GM19025 (cell line): ENCODE data around the gene NBEA.
"Not testable (repeated sequence)": the region's sequence is repeated elsewhere in the genome, so short reads cannot be mapped to it uniquely, and the experiment has no call there.

Experiments
- ATAC-seq: cut with Tn5 transposase; IDR thresholded peaks from one replicate; pipeline ENCODE4 v1.9.1; 2021; ENCODE audit warnings: mild to moderate bottlenecking, low read depth, moderate library complexity; ENCODE audit not compliant: unreplicated experiment

The NBEA gene

GRCh38 chr13:35365883-35366282 is 423.8 kb downstream of the NBEA start:
- no peak for ATAC-seq

GRCh38 chr13:35367586-35367985 is 425.5 kb downstream of the NBEA start:
- ATAC-seq = no peak

- ATAC-seq = no peak
These were observed 436.9 kb downstream of the NBEA start for GRCh38 chr13:35378939-35379338.

GRCh38 chr13:35379663-35380062 is 437.6 kb downstream of the NBEA start:
- ATAC-seq = no peak

GRCh38 chr13:35387682-35388250 is 445.7 kb downstream of the NBEA start:
- ATAC-seq = no peak

GRCh38 chr13:35388441-35389355 is 446.6 kb downstream of the NBEA start:
- no peak for ATAC-seq

GRCh38 chr13:35389535-35389934 is 447.5 kb downstream of the NBEA start:
- ATAC-seq = no peak

GRCh38 chr13:35392768-35393167 is 450.7 kb downstream of the NBEA start:
- no peak for ATAC-seq

GRCh38 chr13:35393886-35394285 is 451.8 kb downstream of the NBEA start:
- no peak for ATAC-seq

- not testable (repeated sequence) for ATAC-seq
These were observed 466.2 kb downstream of the NBEA start for GRCh38 chr13:35408285-35408684.

- ATAC-seq = no peak
These were observed 469.1 kb downstream of the NBEA start for GRCh38 chr13:35411059-35411744.

- ATAC-seq = no peak
These were observed 506.4 kb downstream of the NBEA start for GRCh38 chr13:35448465-35448864.

- no peak for ATAC-seq
These were observed 507.8 kb downstream of the NBEA start for GRCh38 chr13:35449821-35450220.

GRCh38 chr13:35455022-35455421 is 513.0 kb downstream of the NBEA start:
- no peak for ATAC-seq

GRCh38 chr13:35457258-35457657 is 515.2 kb downstream of the NBEA start:
- no peak for ATAC-seq

GRCh38 chr13:35460061-35460460 is 518.0 kb downstream of the NBEA start:
- no peak for ATAC-seq

- ATAC-seq = no peak
These were observed 523.3 kb downstream of the NBEA start for GRCh38 chr13:35465371-35465770.

GRCh38 chr13:35468195-35468594 is 526.1 kb downstream of the NBEA start:
- no peak for ATAC-seq

- ATAC-seq = no peak
These were observed 527.9 kb downstream of the NBEA start for GRCh38 chr13:35469806-35470525.
